ENCODE measurements around the gene POFUT1.

DNA sequence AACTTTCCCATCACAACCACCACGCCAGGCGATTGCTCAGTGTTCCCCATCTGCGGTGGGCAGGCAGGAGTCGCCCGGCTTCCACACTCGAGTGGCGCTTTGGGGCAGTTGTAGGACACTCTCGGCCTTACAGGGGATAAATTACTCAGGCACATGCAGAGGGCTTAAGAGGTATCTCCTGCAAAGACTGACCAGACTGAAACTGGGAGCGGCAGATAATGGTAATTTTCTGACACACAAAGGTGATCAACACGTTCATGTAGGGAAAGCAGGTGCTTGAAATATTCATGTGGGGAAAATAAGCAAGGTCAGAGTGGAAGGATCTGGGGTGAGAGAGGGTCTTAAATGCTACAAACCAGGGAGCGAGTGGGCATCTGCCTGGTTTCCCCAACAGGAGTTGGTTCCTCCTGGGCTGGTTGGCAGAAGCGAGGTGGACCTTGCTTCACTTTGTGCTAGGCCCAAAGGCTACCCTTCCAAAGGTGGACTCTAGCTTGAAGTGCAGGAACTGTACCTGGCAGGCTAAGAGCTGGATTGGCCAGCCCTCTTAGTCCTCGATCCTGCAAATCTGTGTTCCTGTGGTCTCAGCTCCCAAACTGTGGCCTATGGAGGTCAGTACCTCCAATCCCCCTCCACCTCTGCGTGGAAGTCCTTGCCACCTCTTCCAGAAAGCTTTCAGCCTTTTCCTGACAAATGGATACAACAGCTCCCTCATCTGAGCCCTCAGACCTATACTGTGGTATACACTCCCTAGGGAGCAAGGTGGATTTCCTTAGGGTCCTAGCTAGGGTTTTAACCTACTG is 16.9 kb upstream of the POFUT1 start:
- no peak for TF ChIP-seq CTCF (IDR thresholded peaks at IDR 0.05)
- no peak for TF ChIP-seq POLR2A (IDR thresholded peaks at IDR 0.05)

All from uterus (tissue), 2 donors.